Suppressor macrophage (primary cell): Measurements from ENCODE around the gene FBLN5.
"Not testable (repeated sequence)": the region's sequence is repeated elsewhere in the genome, so short reads cannot be mapped to it uniquely, and the experiment has no call there.

Source experiments
- DNase-seq, 4 experiments: peaks; one replicate each; pipeline ENCODE4 v3.0.0-alpha.2; 2020 to 2022

FBLN5 gene

DNA sequence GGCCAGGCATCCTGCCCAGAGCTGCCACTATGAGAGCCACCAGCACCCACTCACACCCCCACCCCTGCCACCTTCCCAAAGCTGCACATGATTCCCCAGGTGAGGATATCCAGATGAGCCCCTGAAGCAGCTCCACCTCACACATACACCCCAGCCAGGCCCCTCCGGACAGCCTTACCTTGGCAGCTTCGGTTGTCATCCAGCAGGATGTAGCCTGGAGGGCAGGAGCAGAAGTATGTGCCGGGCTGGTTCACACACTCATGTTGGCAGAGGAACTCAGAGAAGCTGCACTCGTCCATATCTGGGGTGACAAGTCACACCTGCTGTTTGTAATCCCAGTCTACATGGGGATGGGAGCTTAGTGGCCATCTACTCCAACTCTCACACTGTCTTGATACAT is 64.7 kb downstream of the FBLN5 start:
- DNase-seq: no peak

GRCh38 chr14:91882369-91882768 is 65.1 kb downstream of the FBLN5 start:
- no peak for DNase-seq

GRCh38 chr14:91879196-91879595 is 68.3 kb downstream of the FBLN5 start:
- DNase-seq: no peak

DNA sequence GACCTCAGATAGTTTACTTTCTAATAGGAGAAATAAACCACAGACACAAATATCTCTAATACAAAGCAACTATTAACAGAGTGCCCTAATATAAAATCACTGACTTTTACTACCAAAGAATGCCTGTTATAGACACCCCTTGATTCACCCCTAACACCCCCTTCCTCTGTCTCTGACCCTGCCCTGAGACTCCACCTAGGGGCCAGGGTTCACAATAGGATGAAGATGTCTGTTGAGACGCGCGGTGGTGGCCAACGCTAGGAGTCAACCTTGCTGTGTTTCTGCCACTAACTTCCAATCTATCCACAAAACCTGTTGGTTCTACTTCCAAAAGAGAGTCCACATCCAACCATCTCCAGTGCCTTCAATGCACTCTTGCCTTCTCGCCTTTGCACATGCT is 69.2 kb downstream of the FBLN5 start:
- DNase-seq: no peak

GRCh38 chr14:91877376-91877915 is 70.0 kb downstream of the FBLN5 start:
- DNase-seq: no peak

DNA sequence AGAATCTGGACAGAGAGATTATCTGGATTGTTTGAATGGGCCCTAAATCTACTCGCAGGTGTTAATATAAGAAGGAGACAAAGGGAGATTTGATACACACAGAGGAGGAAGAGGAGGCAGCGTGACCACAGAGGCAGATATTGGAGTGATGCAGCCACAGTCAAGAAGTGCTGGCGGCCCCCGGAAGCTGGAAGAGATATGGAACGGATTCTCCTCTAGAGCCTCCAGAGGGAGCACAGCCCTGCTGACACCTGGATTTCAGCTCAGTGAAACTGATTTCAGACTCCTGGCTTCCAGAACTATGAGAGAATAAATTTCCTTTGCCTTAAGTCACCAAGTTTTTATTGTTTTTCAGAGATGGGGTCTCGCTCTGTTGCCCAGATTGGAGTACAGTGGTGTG is 71.0 kb downstream of the FBLN5 start:
- no peak for DNase-seq

DNA sequence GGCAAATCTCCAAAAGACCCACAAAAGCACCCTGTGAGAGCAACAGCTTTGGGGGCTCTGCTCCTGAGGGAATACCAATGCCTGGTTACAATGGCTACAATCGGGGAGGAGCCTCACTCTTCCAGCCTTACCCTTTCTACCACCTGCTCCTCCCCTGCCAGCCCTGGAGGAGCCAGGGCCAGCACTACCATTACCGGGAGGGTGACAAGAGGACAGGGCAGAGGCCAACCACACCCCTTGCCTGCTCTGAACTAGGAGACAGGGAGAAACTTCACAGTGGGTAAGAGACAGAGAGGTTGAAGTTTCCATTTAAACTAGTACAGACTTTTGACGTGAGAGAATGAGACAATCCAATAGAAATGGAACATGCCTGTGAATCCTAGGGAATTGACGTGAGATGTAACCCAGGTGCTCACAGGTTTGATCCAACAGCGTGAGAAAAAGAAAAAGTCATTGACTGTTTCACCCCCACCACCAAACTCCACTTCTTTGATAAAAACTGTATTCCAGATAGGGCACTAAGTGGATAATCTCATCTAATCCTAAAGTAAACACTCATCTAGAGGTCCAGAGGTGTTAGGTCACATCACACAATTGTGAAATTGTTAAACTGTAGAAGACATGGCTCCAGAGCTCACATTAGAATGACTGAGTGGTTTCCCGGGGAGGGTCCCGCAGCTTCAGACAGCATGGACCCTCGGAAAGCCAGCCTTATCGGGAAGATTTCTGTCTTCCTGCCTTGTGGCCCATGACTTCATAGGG is 71.8 kb downstream of the FBLN5 start:
- no peak for DNase-seq

- peak in 3 of 4 experiments; percentile 17 to 26 (median 23) for DNase-seq
Measured at GRCh38 chr14:91873471-91874415, 73.8 kb downstream of the FBLN5 start.

DNA sequence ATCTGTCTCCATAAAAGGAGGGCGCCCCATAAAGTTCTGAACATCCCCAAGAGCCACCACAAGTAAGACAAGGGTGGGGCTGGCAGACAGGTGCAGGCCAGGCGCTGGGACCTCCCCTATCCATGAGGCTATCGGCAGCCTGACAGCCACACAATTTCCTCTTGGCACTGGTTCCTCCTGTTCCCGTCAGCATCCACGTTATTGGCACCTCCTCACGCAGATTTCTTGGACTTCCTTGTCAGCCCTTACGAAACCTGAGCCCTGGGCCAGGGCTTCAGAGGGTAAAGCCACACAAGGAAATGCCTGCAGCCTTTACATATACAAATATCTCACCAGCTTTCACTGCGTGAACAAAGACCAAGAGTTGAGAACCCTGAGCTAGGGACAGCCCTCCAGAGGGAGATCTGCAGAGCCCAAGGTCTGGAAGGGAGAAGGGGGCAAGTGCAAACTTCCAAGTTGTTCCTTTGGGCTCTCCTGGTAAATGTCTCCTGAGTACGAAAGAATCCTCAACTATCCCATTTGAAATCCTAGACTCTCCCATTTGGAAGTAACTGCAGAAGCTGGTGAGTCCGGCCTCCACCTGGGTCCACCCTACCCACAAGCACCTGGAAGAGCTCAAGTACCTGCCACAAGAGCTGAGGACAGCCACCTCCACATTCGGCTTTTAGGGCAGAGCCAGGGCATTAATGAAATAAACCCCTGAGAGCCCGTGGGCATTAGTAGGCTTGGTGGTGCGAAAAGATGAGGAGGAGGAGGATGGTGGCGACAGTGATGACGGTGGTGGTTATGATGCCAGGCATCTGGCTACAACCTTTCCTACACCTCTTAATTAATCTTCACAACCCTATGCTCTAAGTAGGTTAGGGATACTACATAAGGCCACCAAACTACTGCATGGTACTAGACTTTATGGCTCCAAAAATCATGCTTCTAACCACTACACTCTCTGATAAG is 74.7 kb downstream of the FBLN5 start:
- DNase-seq: peak; percentile 69 to 85 (median 78)

DNA sequence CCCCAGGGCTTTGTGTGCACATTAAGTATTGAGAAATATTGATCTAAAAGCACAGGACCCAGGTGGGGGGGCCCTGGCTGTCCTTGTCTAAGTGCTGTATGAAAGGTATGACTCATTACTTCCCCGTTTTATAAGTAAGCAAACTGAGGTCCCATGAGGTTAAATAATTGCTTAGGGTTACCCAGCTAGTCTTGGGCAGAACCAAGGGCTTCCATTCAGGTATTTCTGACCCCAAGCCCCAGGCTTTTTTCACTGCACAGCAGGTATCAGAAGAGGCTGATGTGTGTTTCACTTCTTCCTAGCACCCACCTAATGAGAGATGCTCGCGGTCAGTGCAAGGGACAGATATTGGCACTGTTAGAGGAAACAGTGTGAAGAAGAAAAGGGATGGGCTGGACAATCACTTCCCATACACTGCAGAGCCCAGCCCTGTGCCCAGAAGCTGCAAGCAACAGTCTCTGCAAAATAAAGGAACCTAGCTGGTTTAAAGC is 75.4 kb downstream of the FBLN5 start:
- peak; percentile 25 to 61 (median 54) for DNase-seq

- DNase-seq: not testable (repeated sequence)
Measured at GRCh38 chr14:91871401-91871800, 76.1 kb downstream of the FBLN5 start.

GRCh38 chr14:91870890-91871289 is 76.6 kb downstream of the FBLN5 start:
- no peak for DNase-seq

DNA sequence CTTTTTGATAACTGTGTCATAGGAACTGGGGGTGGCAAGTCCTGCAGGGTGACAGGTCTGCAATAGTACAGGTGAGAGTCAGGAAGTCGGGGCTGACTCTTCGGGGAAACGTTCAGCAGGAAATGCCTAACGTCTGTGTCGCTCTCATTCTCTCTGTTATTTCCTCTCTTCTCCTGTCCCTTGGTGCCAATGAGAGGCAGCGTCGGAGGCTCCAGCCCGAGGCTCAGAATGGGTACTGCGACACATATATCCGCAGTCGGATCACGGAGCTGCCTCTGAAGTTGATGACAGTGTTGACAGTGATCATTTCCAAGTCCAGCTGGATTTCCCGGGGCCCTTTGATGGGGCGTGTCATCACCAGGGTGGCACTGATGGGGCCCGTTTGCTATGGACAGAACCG is 77.5 kb downstream of the FBLN5 start:
- DNase-seq: no peak

DNA sequence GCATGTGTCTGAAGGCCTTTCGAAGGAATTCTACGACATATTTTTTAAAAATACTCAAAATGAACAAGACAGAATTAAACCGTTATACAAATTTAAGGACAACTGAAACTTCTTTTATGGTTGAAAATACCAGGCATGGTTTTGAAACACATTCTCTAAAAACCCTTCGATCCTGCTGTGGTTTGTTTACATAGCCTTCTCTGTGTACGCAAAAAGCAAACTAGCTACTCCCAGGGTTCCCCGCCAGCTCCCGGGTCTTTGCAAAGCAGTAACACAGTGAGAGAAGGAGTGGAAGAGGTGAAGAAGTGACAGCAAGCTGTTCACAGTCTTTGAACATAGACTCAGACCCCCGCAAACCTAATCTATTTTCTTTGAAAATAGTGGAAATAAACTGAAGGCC is 77.9 kb downstream of the FBLN5 start:
- DNase-seq: no peak

DNA sequence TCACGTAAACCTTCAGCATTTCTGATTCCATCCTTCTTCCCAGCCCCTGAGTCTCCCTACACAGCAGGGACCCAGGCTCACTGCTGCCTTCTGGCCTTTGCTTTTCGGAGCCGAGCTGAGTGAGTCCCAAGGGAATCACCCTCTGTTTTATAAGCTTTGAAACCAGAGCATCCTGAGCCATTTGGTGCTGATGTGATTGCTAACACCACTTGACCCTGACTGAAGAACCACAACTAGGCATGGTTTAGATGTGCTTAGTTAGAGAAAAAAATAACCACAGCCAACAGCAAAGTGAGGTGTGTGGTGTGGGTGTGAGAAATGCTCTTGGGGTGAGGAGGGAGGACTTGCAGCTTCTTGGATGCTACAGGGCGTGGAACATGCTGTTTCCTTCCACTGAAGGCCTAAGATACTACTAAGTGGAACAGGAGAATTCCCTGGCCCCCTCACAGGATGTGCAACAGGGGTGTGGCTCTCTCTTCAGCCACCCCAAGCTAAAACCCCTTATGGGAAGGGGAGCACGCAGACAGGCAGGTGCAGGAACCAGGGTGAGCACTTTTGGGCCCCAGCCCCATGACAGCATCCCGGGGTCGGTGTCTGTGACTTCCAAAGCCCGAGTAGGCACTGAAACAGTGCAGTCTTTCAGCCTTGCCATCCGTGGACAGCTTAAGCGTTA is 80.0 kb downstream of the FBLN5 start, which contains the start of gene TC2N:
Gene TC2N, minus strand, starts transcription at position 221 of the 673 bp plus-strand sequence. CDS start 53,767 bp downstream, outside the sequence.
- DNase-seq: no peak

- no peak for DNase-seq
Measured at GRCh38 chr14:91866511-91867295, 80.8 kb downstream of the FBLN5 start.

DNA sequence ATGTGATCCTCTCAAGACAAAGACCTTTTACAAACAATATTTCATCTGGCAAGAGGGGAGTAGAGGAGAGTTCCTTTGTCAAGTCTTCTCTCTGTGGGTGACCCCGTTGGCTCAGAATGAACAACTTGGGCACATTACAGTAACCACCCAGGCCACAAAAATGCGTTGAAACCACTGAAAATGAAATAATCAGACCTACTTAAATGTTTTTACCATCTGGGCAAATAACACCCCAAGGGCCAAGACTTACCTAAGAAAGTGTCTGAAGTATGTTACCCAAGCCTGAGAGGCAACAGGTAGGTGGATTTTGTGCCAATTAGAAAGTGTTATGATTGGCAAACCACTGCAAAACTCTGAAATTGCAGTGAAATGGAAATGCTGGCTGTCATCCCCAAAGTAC is 81.4 kb downstream of the FBLN5 start:
- no peak for DNase-seq

DNA sequence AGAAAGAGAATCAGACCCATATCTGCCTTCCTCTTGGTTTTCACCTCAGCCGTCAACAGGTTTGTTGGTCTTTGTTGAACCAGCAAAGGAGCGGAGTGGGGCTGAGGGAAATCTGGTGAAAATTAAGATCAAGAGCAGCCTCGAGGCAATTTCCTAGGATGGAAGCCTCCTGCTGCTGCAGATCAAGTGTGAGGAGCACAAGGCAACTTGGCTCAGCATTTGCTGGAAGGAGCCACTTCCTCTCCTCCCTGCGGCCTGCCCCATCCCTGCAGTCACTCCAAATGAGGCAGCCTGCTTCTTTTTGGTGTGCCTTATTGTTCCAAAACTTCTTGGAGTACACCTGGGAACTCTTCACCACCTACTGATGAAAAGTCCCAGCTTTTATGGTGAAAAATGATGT is 85.1 kb downstream of the FBLN5 start:
- DNase-seq: peak in 2 of 4 experiments; percentile 19 to 24

- DNase-seq: peak in 1 of 4 experiments; percentile 19
Measured at GRCh38 chr14:91861091-91861490, 86.4 kb downstream of the FBLN5 start.

GRCh38 chr14:91860238-91860637 is 87.3 kb downstream of the FBLN5 start:
- no peak for DNase-seq
